GM12891 (cell line): ENCODE measurements around the gene DLGAP1.

Experiments
- POLR2A ChIP-seq: IDR thresholded peaks from 2 replicates; pipeline ENCODE4 v1.6.1; 2011; ENCODE audit warnings: low read depth, low read length, control low read depth
- POLR2AphosphoS5 ChIP-seq: IDR thresholded peaks from 2 replicates; pipeline ENCODE4 v1.6.1; 2011; ENCODE audit warnings: low read depth, low read length, control low read depth
- TAF1 ChIP-seq: IDR thresholded peaks from 2 replicates; pipeline ENCODE4 v1.6.1; 2011; ENCODE audit warnings: low read depth, low read length, control low read depth

GRCh38 chr18:3910512-3910911, 544.6 kb downstream of the DLGAP1 start:
- no peak for TF ChIP-seq POLR2AphosphoS5
- no peak for TF ChIP-seq POLR2A
- no peak for TF ChIP-seq TAF1
